C4-2B (cell line): ENCODE results near the gene MAGI3.
"Not testable (repeated sequence)": the region's sequence is repeated elsewhere in the genome, so short reads cannot be mapped to it uniquely, and the experiment has no call there.

Source experiments
- ZFX ChIP-seq: fragments of 450-650 bp; IDR thresholded peaks from 2 replicates; pipeline ENCODE4 v1.6.1; 2017
- TF ChIP-seq, protein P1 (sequence below): fragments of 450-650 bp; conservative IDR thresholded peaks from 2 replicates; pipeline ENCODE4 v1.5.1; 2017; ENCODE audit warnings: mild to moderate bottlenecking

- TF ChIP-seq, protein P1, sequence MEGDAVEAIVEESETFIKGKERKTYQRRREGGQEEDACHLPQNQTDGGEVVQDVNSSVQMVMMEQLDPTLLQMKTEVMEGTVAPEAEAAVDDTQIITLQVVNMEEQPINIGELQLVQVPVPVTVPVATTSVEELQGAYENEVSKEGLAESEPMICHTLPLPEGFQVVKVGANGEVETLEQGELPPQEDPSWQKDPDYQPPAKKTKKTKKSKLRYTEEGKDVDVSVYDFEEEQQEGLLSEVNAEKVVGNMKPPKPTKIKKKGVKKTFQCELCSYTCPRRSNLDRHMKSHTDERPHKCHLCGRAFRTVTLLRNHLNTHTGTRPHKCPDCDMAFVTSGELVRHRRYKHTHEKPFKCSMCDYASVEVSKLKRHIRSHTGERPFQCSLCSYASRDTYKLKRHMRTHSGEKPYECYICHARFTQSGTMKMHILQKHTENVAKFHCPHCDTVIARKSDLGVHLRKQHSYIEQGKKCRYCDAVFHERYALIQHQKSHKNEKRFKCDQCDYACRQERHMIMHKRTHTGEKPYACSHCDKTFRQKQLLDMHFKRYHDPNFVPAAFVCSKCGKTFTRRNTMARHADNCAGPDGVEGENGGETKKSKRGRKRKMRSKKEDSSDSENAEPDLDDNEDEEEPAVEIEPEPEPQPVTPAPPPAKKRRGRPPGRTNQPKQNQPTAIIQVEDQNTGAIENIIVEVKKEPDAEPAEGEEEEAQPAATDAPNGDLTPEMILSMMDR = not testable (repeated sequence)
- not testable (repeated sequence) for TF ChIP-seq ZFX
Observed at GRCh38 chr1:113478427-113479195, 88.3 kb downstream of the MAGI3 start.
